GM18511 (cell line): ENCODE results near the gene FSTL3.
"Not testable (repeated sequence)": the region's sequence is repeated elsewhere in the genome, so short reads cannot be mapped to it uniquely, and the experiment has no call there.

Experiments
- ATAC-seq: cut with Tn5 transposase; IDR thresholded peaks from one replicate; pipeline ENCODE4 v1.9.1; 2021; ENCODE audit warnings: mild to moderate bottlenecking, moderate library complexity; ENCODE audit not compliant: unreplicated experiment

The FSTL3 gene

DNA sequence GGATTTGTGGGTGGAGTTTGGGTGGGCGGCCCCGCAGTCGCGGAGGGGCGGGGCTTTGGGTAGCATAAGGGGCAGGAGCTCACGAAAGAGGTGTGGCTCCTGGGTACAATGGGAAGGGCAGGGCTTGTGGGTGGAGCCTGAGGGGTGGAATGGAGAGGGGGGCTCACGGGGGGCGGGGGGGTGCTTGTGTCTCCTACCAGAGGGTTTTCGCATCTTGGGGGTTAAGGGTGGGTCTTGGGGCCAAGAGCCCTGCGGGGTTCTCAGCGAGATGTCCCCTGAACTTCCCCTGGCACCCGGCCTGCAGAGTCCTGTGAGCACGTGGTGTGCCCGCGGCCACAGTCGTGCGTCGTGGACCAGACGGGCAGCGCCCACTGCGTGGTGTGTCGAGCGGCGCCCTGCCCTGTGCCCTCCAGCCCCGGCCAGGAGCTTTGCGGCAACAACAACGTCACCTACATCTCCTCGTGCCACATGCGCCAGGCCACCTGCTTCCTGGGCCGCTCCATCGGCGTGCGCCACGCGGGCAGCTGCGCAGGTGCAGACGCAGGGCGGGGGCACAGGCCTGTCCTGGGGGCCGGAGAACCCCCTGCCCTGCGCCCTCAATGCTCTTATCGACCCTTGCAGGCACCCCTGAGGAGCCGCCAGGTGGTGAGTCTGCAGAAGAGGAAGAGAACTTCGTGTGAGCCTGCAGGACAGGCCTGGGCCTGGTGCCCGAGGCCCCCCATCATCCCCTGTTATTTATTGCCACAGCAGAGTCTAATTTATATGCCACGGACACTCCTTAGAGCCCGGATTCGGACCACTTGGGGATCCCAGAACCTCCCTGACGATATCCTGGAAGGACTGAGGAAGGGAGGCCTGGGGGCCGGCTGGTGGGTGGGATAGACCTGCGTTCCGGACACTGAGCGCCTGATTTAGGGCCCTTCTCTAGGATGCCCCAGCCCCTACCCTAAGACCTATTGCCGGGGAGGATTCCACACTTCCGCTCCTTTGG, 5.1 kb downstream of the FSTL3 start:
- no peak for ATAC-seq

DNA sequence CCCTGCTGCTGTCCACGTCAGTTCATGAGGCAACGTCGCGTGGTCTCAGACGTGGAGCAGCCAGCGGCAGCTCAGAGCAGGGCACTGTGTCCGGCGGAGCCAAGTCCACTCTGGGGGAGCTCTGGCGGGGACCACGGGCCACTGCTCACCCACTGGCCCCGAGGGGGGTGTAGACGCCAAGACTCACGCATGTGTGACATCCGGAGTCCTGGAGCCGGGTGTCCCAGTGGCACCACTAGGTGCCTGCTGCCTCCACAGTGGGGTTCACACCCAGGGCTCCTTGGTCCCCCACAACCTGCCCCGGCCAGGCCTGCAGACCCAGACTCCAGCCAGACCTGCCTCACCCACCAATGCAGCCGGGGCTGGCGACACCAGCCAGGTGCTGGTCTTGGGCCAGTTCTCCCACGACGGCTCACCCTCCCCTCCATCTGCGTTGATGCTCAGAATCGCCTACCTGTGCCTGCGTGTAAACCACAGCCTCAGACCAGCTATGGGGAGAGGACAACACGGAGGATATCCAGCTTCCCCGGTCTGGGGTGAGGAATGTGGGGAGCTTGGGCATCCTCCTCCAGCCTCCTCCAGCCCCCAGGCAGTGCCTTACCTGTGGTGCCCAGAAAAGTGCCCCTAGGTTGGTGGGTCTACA, 6.6 kb downstream of the FSTL3 start:
- ATAC-seq: no peak

- no peak for ATAC-seq
Observed at GRCh38 chr19:685454-685931, 9.3 kb downstream of the FSTL3 start.

DNA sequence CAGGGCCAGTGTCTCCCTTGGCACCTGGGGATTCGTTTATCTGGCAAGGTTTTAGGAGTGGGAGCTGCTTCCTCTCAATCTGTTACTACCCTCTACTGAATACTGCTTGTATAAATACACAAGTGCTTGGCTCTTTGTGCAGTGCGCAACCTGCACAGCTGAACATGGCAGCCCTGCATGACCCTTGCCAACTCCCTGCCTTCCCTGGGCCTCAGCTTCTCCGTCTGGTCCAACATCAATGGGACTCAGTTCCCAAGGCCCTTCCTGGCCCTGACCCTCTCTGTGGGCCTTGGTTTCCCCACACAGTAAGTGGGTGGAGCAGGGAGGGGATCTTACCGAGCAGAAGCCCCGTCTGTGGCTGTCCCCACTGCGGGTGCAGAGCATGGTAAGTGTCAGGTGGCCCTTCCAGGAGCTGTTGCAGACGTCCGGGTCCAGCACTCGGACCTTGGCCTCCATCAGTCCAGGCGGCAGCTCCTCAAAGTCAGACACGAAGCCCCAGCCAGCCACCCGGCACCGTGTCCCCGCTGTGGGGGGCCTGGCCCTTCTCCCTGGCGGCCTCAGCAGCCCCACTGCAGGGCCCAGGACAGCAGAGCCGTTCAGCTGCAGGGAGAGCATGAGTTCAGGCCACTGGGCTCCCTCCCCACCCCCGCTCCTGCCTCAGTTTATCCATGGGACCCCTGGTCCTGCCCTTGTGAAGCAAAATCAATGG, 10.6 kb downstream of the FSTL3 start:
- no peak for ATAC-seq

GRCh38 chr19:687569-688166, 11.5 kb downstream of the FSTL3 start:
- ATAC-seq: no peak

DNA sequence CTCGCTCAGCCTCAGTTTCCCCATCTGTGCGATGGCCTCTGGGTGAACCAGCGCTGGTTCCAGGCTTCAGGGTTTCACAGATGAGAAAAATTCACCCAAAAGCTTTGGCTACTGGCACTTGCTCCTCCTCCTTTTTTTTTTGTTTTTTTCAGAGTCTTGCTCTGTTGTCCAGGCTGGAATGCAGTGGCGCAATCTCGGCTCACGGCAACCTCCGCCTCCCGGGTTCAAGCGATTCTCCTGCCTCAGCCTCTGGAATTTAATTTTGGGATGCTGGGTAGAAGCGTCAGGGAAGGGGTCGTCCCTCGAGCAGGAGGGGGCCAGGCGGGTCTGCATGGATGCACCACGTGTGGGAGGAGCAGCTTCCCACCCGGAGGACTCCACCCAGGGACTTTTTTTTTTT, 12.0 kb downstream of the FSTL3 start:
- no peak for ATAC-seq

DNA sequence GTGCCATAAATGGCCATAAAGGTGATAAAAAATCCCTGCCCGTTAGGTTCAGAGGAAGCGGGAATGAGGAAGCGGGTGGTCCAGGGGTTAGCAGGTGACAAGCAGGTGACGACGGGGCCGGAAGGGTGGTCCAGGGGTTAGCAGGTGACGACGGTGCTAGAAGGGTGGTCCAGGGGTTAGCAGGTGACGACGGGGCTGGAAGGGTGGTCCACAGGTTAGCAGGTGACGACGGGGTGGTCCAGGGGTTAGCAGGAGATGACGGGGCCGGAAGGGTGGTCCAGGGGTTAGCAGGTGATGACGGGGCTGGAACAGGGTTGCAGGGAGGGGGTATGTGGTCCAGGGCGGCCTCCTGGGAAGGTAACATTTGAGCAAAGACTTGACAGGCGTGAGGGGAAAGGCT, 12.8 kb downstream of the FSTL3 start:
- no peak for ATAC-seq

GRCh38 chr19:690203-690602, 14.0 kb downstream of the FSTL3 start:
- no peak for ATAC-seq

- ATAC-seq: no peak
Observed at GRCh38 chr19:694481-695351, 18.5 kb downstream of the FSTL3 start.

DNA sequence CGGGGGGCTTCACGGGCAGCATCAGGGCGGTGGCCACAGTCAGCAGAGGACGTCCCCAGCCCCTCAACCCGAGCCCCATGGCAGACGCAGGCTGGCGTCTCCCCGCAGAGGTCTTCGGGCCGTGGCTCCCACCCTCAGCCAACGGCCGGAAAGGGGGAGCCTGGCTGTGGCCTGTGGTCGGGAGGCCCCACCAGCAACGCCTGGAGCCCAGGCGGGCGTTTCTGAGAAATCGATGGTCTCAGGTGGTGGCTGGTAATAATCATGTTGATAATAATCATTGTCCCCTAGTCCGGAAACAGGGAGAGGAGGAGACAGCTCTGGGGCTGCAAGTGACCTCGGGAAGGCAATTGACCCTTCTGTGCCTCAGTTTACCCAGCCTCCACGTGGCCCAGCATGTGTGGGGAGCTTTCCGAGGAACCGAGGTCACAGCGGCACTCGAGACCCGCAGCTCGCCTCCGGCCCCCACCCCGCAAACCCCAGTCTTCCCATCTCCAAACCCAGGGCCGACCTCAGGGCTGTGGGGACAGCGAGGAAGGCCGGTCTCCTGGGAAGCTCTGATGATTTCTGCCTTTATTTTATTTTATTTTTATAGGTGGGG, 19.3 kb downstream of the FSTL3 start, which contains the start of gene PRSS57:
Gene PRSS57 (minus strand): TSS at position 101 of the 598 bp plus-strand sequence. CDS start 22 bp downstream, at position 79.
- no peak for ATAC-seq

DNA sequence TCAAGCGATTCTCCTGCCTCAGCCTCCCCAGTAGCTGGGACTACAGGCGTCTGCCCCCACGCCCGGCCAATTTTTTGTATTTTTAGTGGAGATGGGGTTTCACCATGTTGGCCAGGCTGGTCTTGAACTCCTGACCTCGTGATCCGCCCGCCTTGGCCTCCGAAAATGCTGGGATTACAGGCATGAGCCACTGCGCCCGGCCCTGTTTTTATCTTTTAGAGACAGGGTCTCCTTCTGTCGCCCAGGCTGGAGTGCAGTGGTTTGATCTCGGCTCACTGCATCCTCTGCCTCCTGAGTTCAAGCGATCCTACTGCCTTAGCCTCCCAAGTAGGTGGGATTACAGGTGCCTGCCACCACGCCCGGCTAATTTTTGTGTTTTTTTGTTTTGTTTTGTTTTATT, 22.3 kb downstream of the FSTL3 start:
- ATAC-seq: not testable (repeated sequence)

- not testable (repeated sequence) for ATAC-seq
Observed at GRCh38 chr19:699885-700284, 23.7 kb downstream of the FSTL3 start.

DNA sequence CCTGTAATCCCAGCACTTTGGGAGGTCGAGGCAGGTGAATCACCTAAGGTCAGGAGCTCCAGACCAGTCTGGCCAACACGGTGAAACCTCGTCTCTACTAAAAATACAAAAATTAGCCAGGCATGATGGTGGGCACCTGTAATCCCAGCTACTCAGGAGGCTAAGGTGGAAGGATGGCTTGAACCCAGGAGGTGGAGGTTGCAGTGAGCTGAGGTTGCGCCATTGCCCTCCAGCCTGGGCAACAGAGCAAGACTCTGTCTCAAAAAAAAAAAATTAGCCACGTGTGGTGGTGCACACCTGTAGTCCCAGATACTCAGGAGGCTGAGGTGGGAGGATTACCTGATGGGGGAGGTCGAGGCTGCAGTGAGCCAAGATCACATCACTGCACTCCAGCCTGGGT, 26.7 kb downstream of the FSTL3 start:
- not testable (repeated sequence) for ATAC-seq

DNA sequence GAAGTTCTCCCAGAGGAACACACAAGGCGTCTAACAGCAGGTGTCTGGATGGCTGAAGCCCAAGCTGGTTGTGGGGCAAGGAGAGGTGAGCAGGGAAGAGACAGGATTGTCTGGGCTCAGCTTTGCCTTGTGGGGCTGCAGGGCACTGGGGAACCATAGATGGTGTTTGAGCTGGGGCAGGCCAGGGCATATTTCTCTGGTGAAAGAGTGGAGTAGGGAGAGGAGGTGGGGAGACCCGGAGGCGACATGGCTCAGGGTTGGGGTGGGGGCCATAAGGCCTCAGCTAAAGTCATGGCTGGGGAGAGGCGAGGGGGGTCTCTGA, 27.1 kb downstream of the FSTL3 start:
- ATAC-seq: no peak

GRCh38 chr19:703651-704446, 27.7 kb downstream of the FSTL3 start:
- no peak for ATAC-seq

- ATAC-seq: no peak
Observed at GRCh38 chr19:704447-704741, 28.2 kb downstream of the FSTL3 start.

DNA sequence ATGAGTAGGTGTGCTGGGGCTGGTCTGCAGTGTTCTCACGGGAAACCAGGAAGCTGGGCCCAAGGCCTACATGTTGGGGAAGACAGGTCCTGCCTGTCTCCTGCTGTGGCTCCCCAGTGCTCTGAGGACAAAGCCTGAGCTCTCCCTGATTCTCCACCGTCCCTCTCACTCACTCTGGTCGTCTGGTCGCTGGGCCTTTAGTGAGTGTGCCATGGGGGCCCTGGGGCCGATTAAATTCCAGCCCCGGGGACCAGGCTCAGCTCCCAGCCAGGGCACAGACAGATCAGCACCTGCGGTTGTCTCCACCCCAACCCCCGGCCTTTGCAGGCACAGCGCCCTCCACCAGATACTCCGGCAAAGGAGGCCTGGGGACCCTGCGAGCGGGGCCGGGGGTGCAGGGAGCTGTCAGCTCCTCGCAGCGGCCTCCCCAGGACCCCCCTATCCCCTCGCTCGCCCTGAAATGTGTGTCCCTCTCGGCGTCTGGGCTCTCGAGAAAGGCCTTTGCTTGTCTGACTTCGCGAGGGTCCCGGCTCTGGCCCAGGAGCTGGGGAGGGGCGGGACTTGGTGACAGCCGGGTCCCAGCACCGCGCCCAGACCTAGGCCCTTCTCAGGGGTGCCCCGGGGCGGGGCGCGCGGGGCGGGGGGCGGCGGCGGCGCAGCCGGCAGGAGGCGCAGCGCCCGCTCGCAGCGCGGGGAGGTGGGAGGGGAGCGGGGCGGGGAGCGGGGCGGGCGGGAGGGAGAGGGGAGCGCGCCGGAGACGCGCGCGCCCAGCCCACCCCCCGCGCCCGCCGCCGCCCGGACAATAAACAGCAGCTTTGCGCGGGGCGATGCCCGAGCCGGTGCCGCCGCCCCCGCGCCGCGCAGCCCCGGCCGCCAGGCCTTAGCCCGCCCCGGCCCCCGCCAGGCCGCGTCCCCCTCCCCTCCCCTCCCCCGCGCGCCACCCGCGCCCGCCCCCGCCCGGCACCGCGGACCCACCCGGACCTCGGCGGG, 32.3 kb downstream of the FSTL3 start, which contains the start of gene PALM:
Gene PALM (plus strand): TSS at position 782 of the 990 bp plus-strand sequence. CDS start 212 bp downstream, outside the sequence.
- no peak for ATAC-seq
